ENCODE data around the gene CEP192.
"Not testable (repeated sequence)": the region's sequence is repeated elsewhere in the genome, so short reads cannot be mapped to it uniquely, and the experiment has no call there.

The CEP192 gene

GRCh38 chr18:12990641-12990966 is 558 bp upstream of the CEP192 start:
- peak overlapping the region; percentile 92 for H3K27ac ChIP-seq
- no peak for DNase-seq (ENCODE audit: low read depth, low spot score)

GRCh38 chr18:12991821-12992179 is 638 bp downstream of the CEP192 start:
- DNase-seq (ENCODE audit: low read depth, low spot score), result peak; percentile 10
- H3K27ac ChIP-seq, result peak overlapping the region; percentile 92

- no peak overlapping the region for H3K27ac ChIP-seq
- no peak for DNase-seq (ENCODE audit: low read depth, low spot score)
These were observed 2.3 kb downstream of the CEP192 start for GRCh38 chr18:12993439-12993838.

- no peak overlapping the region for H3K27ac ChIP-seq
- no peak for DNase-seq (ENCODE audit: low read depth, low spot score)
These were observed 4.3 kb downstream of the CEP192 start for GRCh38 chr18:12995424-12995823.

GRCh38 chr18:12995952-12996477 is 4.9 kb downstream of the CEP192 start:
- no peak for DNase-seq (ENCODE audit: low read depth, low spot score)
- no peak overlapping the region for H3K27ac ChIP-seq

GRCh38 chr18:12996661-12997292 is 5.6 kb downstream of the CEP192 start:
- no peak overlapping the region for H3K27ac ChIP-seq
- no peak for DNase-seq (ENCODE audit: low read depth, low spot score)

GRCh38 chr18:12997330-12997729 is 6.2 kb downstream of the CEP192 start:
- H3K27ac ChIP-seq; DNase-seq (ENCODE audit: low read depth, low spot score): not testable (repeated sequence)

- DNase-seq (ENCODE audit: low read depth, low spot score), result no peak
- H3K27ac ChIP-seq, result no peak overlapping the region
These were observed 7.3 kb downstream of the CEP192 start for GRCh38 chr18:12998332-12999060.

- no peak overlapping the region for H3K27ac ChIP-seq
- no peak for DNase-seq (ENCODE audit: low read depth, low spot score)
These were observed 12.3 kb downstream of the CEP192 start for GRCh38 chr18:13003466-13003896.

GRCh38 chr18:13004396-13004795 is 13.2 kb downstream of the CEP192 start:
- H3K27ac ChIP-seq, result no peak overlapping the region
- no peak for DNase-seq (ENCODE audit: low read depth, low spot score)

GRCh38 chr18:13005289-13005688 is 14.1 kb downstream of the CEP192 start:
- DNase-seq (ENCODE audit: low read depth, low spot score), result no peak
- no peak overlapping the region for H3K27ac ChIP-seq

- DNase-seq (ENCODE audit: low read depth, low spot score), result no peak
- H3K27ac ChIP-seq, result no peak overlapping the region
These were observed 15.5 kb downstream of the CEP192 start for GRCh38 chr18:13006531-13007247.

GRCh38 chr18:13007248-13007560 is 16.0 kb downstream of the CEP192 start:
- no peak for DNase-seq (ENCODE audit: low read depth, low spot score)
- H3K27ac ChIP-seq, result no peak overlapping the region

GRCh38 chr18:13011719-13012118 is 20.6 kb downstream of the CEP192 start:
- peak overlapping the region; percentile 51 for H3K27ac ChIP-seq
- DNase-seq (ENCODE audit: low read depth, low spot score), result peak; percentile 85

GRCh38 chr18:13014232-13014631 is 23.1 kb downstream of the CEP192 start:
- no peak for DNase-seq (ENCODE audit: low read depth, low spot score)
- H3K27ac ChIP-seq, result no peak overlapping the region

- DNase-seq (ENCODE audit: low read depth, low spot score), result no peak
- H3K27ac ChIP-seq, result no peak overlapping the region
These were observed 23.7 kb downstream of the CEP192 start for GRCh38 chr18:13014818-13015217.

- no peak overlapping the region for H3K27ac ChIP-seq
These were observed 26.2 kb downstream of the CEP192 start for GRCh38 chr18:13017247-13017875.

GRCh38 chr18:13018374-13018773 is 27.2 kb downstream of the CEP192 start:
- H3K27ac ChIP-seq, result peak overlapping the region; percentile 69
- DNase-seq (ENCODE audit: low read depth, low spot score), result no peak

More at GRCh38 chr18:13017247-13017875, 26.2 kb downstream of the CEP192 start:
- no peak for DNase-seq (ENCODE audit: low read depth, low spot score)

GRCh38 chr18:13019301-13019700 is 28.1 kb downstream of the CEP192 start:
- peak; percentile 68 for DNase-seq (ENCODE audit: low read depth, low spot score)
- H3K27ac ChIP-seq, result peak overlapping the region; percentile 69

GRCh38 chr18:13022644-13023043 is 31.5 kb downstream of the CEP192 start:
- no peak for DNase-seq (ENCODE audit: low read depth, low spot score)
- H3K27ac ChIP-seq, result no peak overlapping the region

- H3K27ac ChIP-seq, result no peak overlapping the region
- DNase-seq (ENCODE audit: low read depth, low spot score), result no peak
These were observed 34.1 kb downstream of the CEP192 start for GRCh38 chr18:13025233-13025632.
